ENCODE results near the gene TBX2. TPM values are rescaled to one million over a fixed set of nuclear protein-coding genes. Genes with fewer than 3 reads are reported as not detected.
A peak's percentile ranks its signal among the peaks of the same experiment; 100 is the strongest.

TBX2 gene
- total RNA-seq, 1 experiment from 2014 or later: not detected

- intact Hi-C loops (cut with micrococcal nuclease; ENCODE audit: unreplicated experiment): no loop called here
- Histone ChIP-seq H3K27ac (ENCODE audit: low read depth, low read length, poor library complexity, severe bottlenecking) (no peak overlapping the region), H3K4me1 (ENCODE audit: insufficient read depth, low read length, poor library complexity, severe bottlenecking) (no peaks in the 10 kb centered on the region), H3K4me3 (ENCODE audit: low read depth, low read length, poor library complexity, severe bottlenecking) (no peak overlapping the region), H3K36me3 (ENCODE audit: insufficient read depth, low read length, poor library complexity, severe bottlenecking) (no peaks in the 10 kb centered on the region), H3K27me3 (replicated peaks; ENCODE audit: insufficient read depth, low read depth, low read length, poor library complexity) (peaks cover 3% of the 10 kb centered on the region), H3K9me3 (ENCODE audit: low read depth, low read length, poor library complexity, severe bottlenecking) (no peaks in the 10 kb centered on the region)
- no TSS peak for BruUV-seq (replicated peaks)
- DNase-seq (ENCODE audit: low spot score): no peak
- ChIA-PET POLR2A (ENCODE audit: low non-redundant PET) (no interaction called here), CTCF (no interaction called here)
- TF ChIP-seq CTCF (conservative IDR thresholded peaks at IDR 0.05; ENCODE audit: low read depth, low read length): no peak
- no peak for TF ChIP-seq EZH2 (IDR thresholded peaks at IDR 0.05; ENCODE audit: borderline replicate concordance, low read depth, low read length, poor library complexity, severe bottlenecking)
Observed at GRCh38 chr17:61422869-61423268, 23.2 kb downstream of the TBX2 start.

- intact Hi-C loops (cut with micrococcal nuclease; ENCODE audit: unreplicated experiment): no loop called here
- H3K27me3 ChIP-seq (replicated peaks; ENCODE audit: insufficient read depth, low read depth, low read length, poor library complexity): peaks cover 3% of the 10 kb centered on the region
- H3K4me1 ChIP-seq (ENCODE audit: insufficient read depth, low read length, poor library complexity, severe bottlenecking): no peaks in the 10 kb centered on the region
- ChIA-PET CTCF (no interaction called here), POLR2A (ENCODE audit: low non-redundant PET) (no interaction called here)
- DNase-seq (ENCODE audit: low spot score): no peak
- no peak overlapping the region for H3K4me3 ChIP-seq (ENCODE audit: low read depth, low read length, poor library complexity, severe bottlenecking)
- TF ChIP-seq EZH2 (IDR thresholded peaks at IDR 0.05; ENCODE audit: borderline replicate concordance, low read depth, low read length, poor library complexity, severe bottlenecking): no peak
- no peak for TF ChIP-seq CTCF (conservative IDR thresholded peaks at IDR 0.05; ENCODE audit: low read depth, low read length)
- H3K9me3 ChIP-seq (ENCODE audit: low read depth, low read length, poor library complexity, severe bottlenecking): no peaks in the 10 kb centered on the region
- no peaks in the 10 kb centered on the region for H3K36me3 ChIP-seq (ENCODE audit: insufficient read depth, low read length, poor library complexity, severe bottlenecking)
- no TSS peak for BruUV-seq (replicated peaks)
- no peak overlapping the region for H3K27ac ChIP-seq (ENCODE audit: low read depth, low read length, poor library complexity, severe bottlenecking)
Observed at GRCh38 chr17:61423967-61424649, 24.5 kb downstream of the TBX2 start.

- CTCF ChIA-PET: no interaction called here
- Histone ChIP-seq H3K36me3 (ENCODE audit: insufficient read depth, low read length, poor library complexity, severe bottlenecking) (no peaks in the 10 kb centered on the region), H3K27ac (ENCODE audit: low read depth, low read length, poor library complexity, severe bottlenecking) (no peak overlapping the region), H3K4me1 (ENCODE audit: insufficient read depth, low read length, poor library complexity, severe bottlenecking) (no peaks in the 10 kb centered on the region), H3K27me3 (replicated peaks; ENCODE audit: insufficient read depth, low read depth, low read length, poor library complexity) (peaks cover 3% of the 10 kb centered on the region), H3K9me3 (ENCODE audit: low read depth, low read length, poor library complexity, severe bottlenecking) (no peaks in the 10 kb centered on the region), H3K4me3 (ENCODE audit: low read depth, low read length, poor library complexity, severe bottlenecking) (no peak overlapping the region)
- TF ChIP-seq CTCF (conservative IDR thresholded peaks at IDR 0.05; ENCODE audit: low read depth, low read length) (peak; percentile 41; the same call in 1 of the 2 replicates), EZH2 (IDR thresholded peaks at IDR 0.05; ENCODE audit: borderline replicate concordance, low read depth, low read length, poor library complexity, severe bottlenecking) (no peak)
- no peak for DNase-seq (ENCODE audit: low spot score)
- BruUV-seq (replicated peaks): no TSS peak
- intact Hi-C loops (cut with micrococcal nuclease; ENCODE audit: unreplicated experiment): no loop called here
- POLR2A ChIA-PET (ENCODE audit: low non-redundant PET): no interaction called here
Observed at GRCh38 chr17:61425682-61426481, 26.2 kb downstream of the TBX2 start.

All from A673 (cell line).